ENCODE results near the gene ZNF335. TPM values are rescaled to one million over a fixed set of nuclear protein-coding genes. Genes with fewer than 3 reads are reported as not detected.
"Not testable (repeated sequence)": the region's sequence is repeated elsewhere in the genome, so short reads cannot be mapped to it uniquely, and the experiment has no call there.

Gene ZNF335
- total RNA-seq, 1 donor from 2014 or later: 23.9 TPM

DNA sequence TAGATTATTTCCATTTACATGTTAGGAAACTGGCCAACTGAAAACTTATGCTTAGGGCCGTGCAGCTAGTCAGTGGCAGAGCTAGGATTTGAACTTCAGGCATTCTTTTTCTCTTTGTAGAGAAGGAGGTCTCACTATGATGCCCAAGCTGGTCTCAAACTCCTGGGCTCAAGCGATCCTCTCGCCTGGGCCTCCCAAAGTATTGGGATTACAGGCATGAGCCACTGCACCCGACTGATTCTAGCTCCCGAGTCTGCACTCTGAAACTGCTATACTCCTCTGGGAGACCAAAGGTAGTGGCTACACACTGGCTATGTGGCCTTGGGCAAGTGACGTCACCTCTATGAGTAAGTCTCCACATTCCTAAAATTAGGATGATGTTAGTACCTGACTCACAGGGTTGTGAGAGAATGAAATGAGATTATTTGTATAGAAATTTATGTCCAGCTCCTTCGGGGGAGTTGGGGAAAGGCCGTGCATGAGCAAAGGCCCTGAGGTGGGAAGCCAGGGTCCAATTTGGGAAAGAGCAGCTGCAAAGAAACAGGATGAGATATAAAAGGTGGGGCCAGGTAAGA lies 66.4 kb downstream of the ZNF335 start:
- Mint-ChIP-seq H3K36me3 (ENCODE audit: unreplicated experiment) (peaks cover 22% of the 10 kb centered on the region), H3K27ac (ENCODE audit: unreplicated experiment) (no peak overlapping the region), H3K4me3 (ENCODE audit: unreplicated experiment) (no peak overlapping the region), H3K4me1 (ENCODE audit: unreplicated experiment) (peaks cover 7% of the 10 kb centered on the region), H3K27me3 (ENCODE audit: unreplicated experiment) (no peaks in the 10 kb centered on the region), H3K9me3 (ENCODE audit: unreplicated experiment) (no peaks in the 10 kb centered on the region)
- TF ChIP-seq, protein P1, sequence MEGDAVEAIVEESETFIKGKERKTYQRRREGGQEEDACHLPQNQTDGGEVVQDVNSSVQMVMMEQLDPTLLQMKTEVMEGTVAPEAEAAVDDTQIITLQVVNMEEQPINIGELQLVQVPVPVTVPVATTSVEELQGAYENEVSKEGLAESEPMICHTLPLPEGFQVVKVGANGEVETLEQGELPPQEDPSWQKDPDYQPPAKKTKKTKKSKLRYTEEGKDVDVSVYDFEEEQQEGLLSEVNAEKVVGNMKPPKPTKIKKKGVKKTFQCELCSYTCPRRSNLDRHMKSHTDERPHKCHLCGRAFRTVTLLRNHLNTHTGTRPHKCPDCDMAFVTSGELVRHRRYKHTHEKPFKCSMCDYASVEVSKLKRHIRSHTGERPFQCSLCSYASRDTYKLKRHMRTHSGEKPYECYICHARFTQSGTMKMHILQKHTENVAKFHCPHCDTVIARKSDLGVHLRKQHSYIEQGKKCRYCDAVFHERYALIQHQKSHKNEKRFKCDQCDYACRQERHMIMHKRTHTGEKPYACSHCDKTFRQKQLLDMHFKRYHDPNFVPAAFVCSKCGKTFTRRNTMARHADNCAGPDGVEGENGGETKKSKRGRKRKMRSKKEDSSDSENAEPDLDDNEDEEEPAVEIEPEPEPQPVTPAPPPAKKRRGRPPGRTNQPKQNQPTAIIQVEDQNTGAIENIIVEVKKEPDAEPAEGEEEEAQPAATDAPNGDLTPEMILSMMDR (IDR thresholded peaks at IDR 0.05): no peak
- DNase-seq (ENCODE audit: extremely low spot score, unreplicated experiment): no peak

DNA sequence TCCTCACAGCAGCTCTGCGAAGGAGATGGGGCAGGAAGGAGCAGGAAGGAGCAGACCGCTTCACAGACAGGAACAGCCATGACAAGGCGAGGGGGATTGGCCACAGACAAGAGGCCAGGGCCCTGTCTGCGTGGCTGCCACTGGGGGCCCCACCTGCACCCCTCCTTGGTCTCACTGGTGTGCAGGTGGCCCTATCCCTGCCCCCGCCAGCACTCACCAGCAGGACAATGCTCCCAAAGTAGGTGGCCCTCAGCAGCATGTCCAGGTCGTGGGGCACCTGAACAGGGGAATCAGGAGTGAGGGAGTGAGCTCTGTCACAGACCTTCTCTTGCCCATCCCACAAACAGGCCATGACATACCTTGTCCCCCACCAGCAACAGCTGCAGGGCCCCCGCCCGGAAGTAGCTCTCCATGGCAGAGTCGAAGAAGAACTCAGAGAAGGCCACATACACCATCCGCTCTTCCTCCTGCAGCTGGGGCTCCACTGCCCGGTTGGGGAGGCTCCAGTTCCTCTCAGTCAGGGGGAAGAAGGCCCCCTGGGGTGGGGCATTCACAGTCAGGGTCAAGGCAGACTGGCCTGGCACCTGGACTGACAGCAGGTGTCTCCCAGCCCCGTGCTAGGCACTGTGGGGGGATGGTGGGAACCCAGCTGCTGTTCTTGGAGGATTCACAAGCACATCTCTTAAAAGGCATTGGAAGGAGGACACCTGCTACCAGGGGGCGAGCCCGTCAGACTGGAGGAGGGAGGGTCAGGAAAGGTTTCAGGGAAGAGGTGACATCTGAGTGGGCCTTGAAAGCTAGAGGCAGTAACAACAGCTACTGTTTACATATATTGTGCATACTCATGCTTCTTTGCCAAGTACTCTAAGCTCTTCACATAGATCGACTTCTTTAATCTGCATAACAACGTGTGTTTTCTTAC lies 67.2 kb downstream of the ZNF335 start:
- no peaks in the 10 kb centered on the region for H3K9me3 Mint-ChIP-seq (ENCODE audit: unreplicated experiment)
- DNase-seq (ENCODE audit: extremely low spot score, unreplicated experiment): no peak
- no peaks in the 10 kb centered on the region for H3K27me3 Mint-ChIP-seq (ENCODE audit: unreplicated experiment)
- no peak overlapping the region for H3K27ac Mint-ChIP-seq (ENCODE audit: unreplicated experiment)
- peaks cover 21% of the 10 kb centered on the region for H3K36me3 Mint-ChIP-seq (ENCODE audit: unreplicated experiment)
- TF ChIP-seq, protein P1 (IDR thresholded peaks at IDR 0.05): no peak
- no peak overlapping the region for H3K4me3 Mint-ChIP-seq (ENCODE audit: unreplicated experiment)
- peaks cover 3% of the 10 kb centered on the region for H3K4me1 Mint-ChIP-seq (ENCODE audit: unreplicated experiment)

DNA sequence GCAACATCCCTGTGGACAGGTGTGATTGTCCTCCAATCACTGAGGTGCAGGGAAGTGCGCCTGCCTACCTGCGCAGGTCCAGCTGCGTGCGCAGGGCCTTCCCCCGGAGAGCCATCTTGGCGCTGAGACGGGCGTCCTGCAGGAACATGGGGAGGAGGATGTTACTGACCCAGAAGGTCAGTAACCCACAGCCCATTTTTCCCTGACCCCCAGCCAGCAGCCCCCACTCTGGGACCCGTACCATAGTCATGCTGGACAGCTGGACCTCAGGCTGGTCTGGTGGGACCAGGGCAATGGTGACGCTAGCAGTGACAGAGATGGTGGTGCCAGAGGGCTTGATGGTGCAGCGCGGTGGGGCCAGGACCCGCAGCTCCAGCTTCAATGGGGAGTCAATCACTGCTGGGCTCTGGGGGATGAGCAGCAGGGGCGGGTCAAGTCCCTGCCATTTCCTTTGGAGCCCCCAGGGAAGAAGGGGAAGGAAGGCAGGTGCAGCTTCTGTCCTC lies 69.8 kb downstream of the ZNF335 start:
- no peaks in the 10 kb centered on the region for H3K9me3 Mint-ChIP-seq (ENCODE audit: unreplicated experiment)
- peaks cover 31% of the 10 kb centered on the region for H3K36me3 Mint-ChIP-seq (ENCODE audit: unreplicated experiment)
- H3K4me3 Mint-ChIP-seq (ENCODE audit: unreplicated experiment): no peak overlapping the region
- no peaks in the 10 kb centered on the region for H3K27me3 Mint-ChIP-seq (ENCODE audit: unreplicated experiment)
- DNase-seq (ENCODE audit: extremely low spot score, unreplicated experiment): no peak
- no peaks in the 10 kb centered on the region for H3K4me1 Mint-ChIP-seq (ENCODE audit: unreplicated experiment)
- TF ChIP-seq, protein P1 (IDR thresholded peaks at IDR 0.05): no peak
- H3K27ac Mint-ChIP-seq (ENCODE audit: unreplicated experiment): no peak overlapping the region

DNA sequence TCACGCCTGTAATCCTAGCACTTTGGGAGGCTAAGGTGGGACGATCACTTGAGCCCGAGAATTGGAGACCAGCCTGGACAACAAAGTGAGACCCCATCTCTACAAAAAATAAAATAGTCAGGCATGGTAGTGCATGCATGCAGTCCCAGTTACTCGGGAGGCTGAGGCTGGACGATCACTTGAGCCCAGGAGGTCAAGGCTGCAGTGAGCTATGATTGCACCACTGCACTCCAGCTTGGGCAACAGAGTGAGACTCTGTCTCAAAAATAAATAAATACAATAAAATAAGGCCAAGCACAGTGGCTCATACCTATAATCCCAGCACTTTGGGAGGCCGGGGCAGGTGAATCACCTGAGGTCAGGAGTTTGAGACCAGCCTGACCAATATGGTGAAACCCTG lies 70.7 kb downstream of the ZNF335 start:
- H3K4me1 Mint-ChIP-seq (ENCODE audit: unreplicated experiment); H3K27me3 Mint-ChIP-seq (ENCODE audit: unreplicated experiment); DNase-seq (ENCODE audit: extremely low spot score, unreplicated experiment); H3K9me3 Mint-ChIP-seq (ENCODE audit: unreplicated experiment); H3K4me3 Mint-ChIP-seq (ENCODE audit: unreplicated experiment); H3K27ac Mint-ChIP-seq (ENCODE audit: unreplicated experiment): not testable (repeated sequence)
- peaks cover 36% of the 10 kb centered on the region for H3K36me3 Mint-ChIP-seq (ENCODE audit: unreplicated experiment)

DNA sequence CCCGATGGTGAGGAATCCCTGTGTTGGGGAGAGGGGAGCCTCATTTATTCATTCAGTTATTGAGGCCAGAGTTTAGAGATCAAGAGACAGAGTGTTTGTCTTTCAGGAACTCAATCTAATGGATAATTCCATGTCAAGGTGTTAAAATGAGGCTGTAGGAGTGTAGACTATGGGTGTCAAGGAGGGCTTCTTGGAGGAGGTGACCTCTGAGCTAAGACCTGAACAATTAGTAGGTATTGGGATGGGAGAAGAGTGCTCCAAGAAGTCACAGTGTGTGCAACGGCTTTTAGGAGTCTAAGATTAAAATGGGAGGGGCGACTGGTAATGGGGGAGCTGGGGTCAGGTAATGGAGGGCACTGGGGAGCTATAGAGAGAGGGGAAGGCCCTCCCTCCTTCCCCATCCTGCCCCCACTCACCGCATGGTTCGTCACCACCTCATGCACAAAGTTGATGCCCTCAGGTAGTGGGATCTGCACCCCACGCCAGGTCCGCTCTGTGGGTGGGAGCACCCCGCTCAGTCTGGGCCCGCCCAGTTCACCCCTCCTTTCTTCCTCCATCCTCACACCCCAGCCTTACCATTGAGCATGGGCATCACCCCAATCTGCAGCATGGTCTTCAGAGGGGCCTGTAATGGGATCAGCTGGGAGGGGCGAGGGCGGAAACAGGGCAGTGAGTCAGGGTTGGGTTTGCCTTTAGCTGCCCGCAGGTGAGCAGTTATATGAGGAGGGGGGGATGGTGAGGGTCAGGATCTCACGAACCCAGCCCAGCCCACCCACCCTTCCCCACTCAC lies 72.8 kb downstream of the ZNF335 start:
- no peaks in the 10 kb centered on the region for H3K4me1 Mint-ChIP-seq (ENCODE audit: unreplicated experiment)
- TF ChIP-seq, protein P1 (IDR thresholded peaks at IDR 0.05): no peak
- no peak overlapping the region for H3K4me3 Mint-ChIP-seq (ENCODE audit: unreplicated experiment)
- no peak for DNase-seq (ENCODE audit: extremely low spot score, unreplicated experiment)
- peaks cover 26% of the 10 kb centered on the region for H3K36me3 Mint-ChIP-seq (ENCODE audit: unreplicated experiment)
- no peaks in the 10 kb centered on the region for H3K27me3 Mint-ChIP-seq (ENCODE audit: unreplicated experiment)
- no peak overlapping the region for H3K27ac Mint-ChIP-seq (ENCODE audit: unreplicated experiment)
- H3K9me3 Mint-ChIP-seq (ENCODE audit: unreplicated experiment): no peaks in the 10 kb centered on the region

Other genes starting within 250 kb of the ZNF335 start
- not detected in 2 replicates for gene SPINT4, start 249.9 kb downstream of the ZNF335 start, total RNA-seq
- 0.91 TPM in 1 of 2 replicates, not detected in the other for gene WFDC3, start 180.3 kb downstream of the ZNF335 start, total RNA-seq
- gene DNTTIP1, start 180.2 kb downstream of the ZNF335 start, total RNA-seq: 23.2 and 30.0 TPM in 2 replicates
- gene UBE2C, start 159.6 kb downstream of the ZNF335 start, total RNA-seq: 21.3 and 21.9 TPM in 2 replicates
- 1.2 TPM in 1 of 2 replicates, not detected in the other for gene TNNC2, start 144.9 kb downstream of the ZNF335 start, total RNA-seq
- 24.4 and 25.6 TPM in 2 replicates for gene SNX21, start 138.4 kb downstream of the ZNF335 start, total RNA-seq
- 23.6 and 23.9 TPM in 2 replicates for gene ACOT8, start 114.8 kb downstream of the ZNF335 start, total RNA-seq
- 3.9 and 4.4 TPM in 2 replicates for gene ZSWIM3, start 114.6 kb downstream of the ZNF335 start, total RNA-seq
- 12.6 and 13.3 TPM in 2 replicates for gene ZSWIM1, start 91.0 kb downstream of the ZNF335 start, total RNA-seq
- 2.9 TPM in 2 replicates for gene SPATA25, start 84.6 kb downstream of the ZNF335 start, total RNA-seq
- gene NEURL2, start 81.0 kb downstream of the ZNF335 start, total RNA-seq: 7.3 and 7.4 TPM in 2 replicates
- gene CTSA, start 80.9 kb downstream of the ZNF335 start, total RNA-seq: 310 and 318 TPM in 2 replicates
- 195 and 211 TPM in 2 replicates for gene PLTP, start 60.0 kb downstream of the ZNF335 start, total RNA-seq
- 34.6 and 42.1 TPM in 2 replicates for gene PCIF1, start 37.5 kb downstream of the ZNF335 start, total RNA-seq
- not detected in 2 replicates for gene MMP9, start 36.7 kb upstream of the ZNF335 start, total RNA-seq
- gene SLC12A5, start 57.0 kb upstream of the ZNF335 start, total RNA-seq: 1.7 TPM in 1 of 2 replicates, not detected in the other
- 29.8 and 39.0 TPM in 2 replicates for gene NCOA5, start 117.8 kb upstream of the ZNF335 start, total RNA-seq
- 1.6 and 2.2 TPM in 2 replicates for gene CD40, start 146.1 kb upstream of the ZNF335 start, total RNA-seq

Measured in osteocyte (in vitro differentiated cells).